ENCODE data around the gene SORCS2.

Gene SORCS2

DNA sequence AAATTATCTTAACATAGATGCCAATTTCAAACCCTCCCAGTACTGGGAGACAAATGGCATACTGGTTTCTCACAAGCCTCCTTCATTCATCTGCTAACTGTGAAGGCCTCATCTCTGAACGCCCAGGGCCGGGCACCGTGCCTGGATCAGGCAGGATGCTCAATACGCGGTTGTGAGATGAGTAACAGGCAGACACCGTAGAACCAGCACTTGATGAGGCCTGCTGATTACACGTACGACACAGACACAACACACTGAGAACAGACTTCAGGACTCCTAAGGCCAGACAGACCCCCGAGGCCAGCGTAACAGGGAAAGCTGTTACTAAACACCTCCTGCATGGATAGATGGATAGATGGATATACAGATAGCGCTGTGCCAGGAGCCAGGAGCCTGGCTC lies 592.7 kb downstream of the SORCS2 start:
- ATAC-seq (replicated peaks) (no peak), DNase-seq (no peak)
- Mint-ChIP-seq H3K36me3 (ENCODE audit: insufficient read depth) (peaks cover 7% of the 10 kb centered on the region), H3K4me1 (ENCODE audit: low read depth in 2 of 2) (peaks cover 17 to 27% of the 10 kb centered on the region in 2 donors), H3K9me3 (no peaks in the 10 kb centered on the region), H3K4me3 (no peak overlapping the region), H3K27ac (no peak overlapping the region), H3K27me3 (no peaks in the 10 kb centered on the region)

DNA sequence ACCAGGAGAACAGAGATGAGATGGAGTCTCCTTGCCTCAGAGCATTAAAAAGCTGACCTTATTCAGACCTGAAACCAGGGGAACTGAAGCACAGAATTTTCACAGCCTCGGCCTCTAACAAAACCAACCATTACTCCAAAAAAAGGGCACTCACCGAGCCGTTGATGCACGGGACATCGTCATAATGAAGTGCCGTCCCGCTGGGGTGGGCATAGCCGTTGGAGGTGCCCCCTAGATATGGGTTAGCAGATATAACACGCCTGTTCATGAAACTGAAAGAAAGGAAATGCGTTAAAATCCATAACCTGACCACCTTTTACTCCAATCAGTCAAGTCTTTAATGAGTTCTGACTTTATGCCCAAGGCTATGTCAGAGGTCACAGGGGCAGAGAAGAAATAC lies 593.7 kb downstream of the SORCS2 start:
- H3K36me3 Mint-ChIP-seq (ENCODE audit: insufficient read depth): peaks cover 7% of the 10 kb centered on the region
- H3K27ac Mint-ChIP-seq: no peak overlapping the region
- ATAC-seq (replicated peaks): no peak
- H3K27me3 Mint-ChIP-seq: no peaks in the 10 kb centered on the region
- H3K4me1 Mint-ChIP-seq (ENCODE audit: low read depth in 2 of 2): peaks cover 17 to 26% of the 10 kb centered on the region in 2 donors
- H3K9me3 Mint-ChIP-seq: no peaks in the 10 kb centered on the region
- no peak for DNase-seq
- no peak overlapping the region for H3K4me3 Mint-ChIP-seq

DNA sequence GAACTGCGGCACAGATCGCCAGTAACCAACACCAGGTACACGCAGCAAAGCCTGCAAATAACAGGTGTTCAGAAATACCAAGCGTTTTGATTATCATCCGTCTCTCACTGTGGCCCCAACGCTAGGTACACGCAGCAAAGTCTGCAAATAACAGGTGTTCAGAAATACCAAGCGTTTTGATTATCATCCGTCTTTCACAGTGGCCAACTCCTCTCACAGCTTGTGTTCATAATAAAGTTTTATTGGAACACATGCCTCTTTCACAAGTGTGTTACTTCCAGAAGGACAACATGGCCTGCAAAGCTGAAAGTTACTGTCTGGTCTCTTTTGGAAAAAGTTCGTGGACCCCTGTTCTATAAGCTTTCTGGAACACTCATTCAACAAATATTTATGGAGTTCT lies 594.2 kb downstream of the SORCS2 start:
- DNase-seq (no peak), ATAC-seq (replicated peaks) (no peak)
- Mint-ChIP-seq H3K9me3 (no peaks in the 10 kb centered on the region), H3K27ac (no peak overlapping the region), H3K27me3 (no peaks in the 10 kb centered on the region), H3K4me3 (no peak overlapping the region), H3K36me3 (ENCODE audit: insufficient read depth) (peaks cover 7% of the 10 kb centered on the region), H3K4me1 (ENCODE audit: low read depth in 2 of 2) (peaks cover 12 to 21% of the 10 kb centered on the region in 2 donors)

DNA sequence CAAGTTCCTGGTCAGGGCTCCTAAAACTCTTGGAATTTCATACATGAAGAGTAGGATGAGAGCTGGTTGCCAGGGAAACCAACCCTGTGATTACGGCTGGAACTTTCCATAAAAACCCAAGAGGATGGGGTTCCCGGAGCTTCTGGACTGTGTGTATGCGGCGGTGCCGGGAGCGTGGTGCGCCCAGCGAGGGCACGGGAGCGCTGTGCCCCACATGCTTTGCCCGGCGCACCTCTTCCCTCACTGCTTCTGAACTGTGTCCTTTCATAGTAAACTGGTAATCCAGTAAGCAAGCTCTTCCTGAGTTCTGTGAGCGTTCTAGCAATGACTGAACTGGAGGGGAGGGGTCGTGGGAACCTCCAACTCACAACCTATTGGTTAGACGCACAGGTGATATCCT lies 594.7 kb downstream of the SORCS2 start:
- Mint-ChIP-seq H3K4me3 (no peak overlapping the region), H3K36me3 (ENCODE audit: insufficient read depth) (peaks cover 7% of the 10 kb centered on the region), H3K27me3 (no peaks in the 10 kb centered on the region), H3K4me1 (ENCODE audit: low read depth in 2 of 2) (peaks cover 8 to 16% of the 10 kb centered on the region in 2 donors), H3K27ac (no peak overlapping the region), H3K9me3 (no peaks in the 10 kb centered on the region)
- DNase-seq (no peak), ATAC-seq (replicated peaks) (no peak)

DNA sequence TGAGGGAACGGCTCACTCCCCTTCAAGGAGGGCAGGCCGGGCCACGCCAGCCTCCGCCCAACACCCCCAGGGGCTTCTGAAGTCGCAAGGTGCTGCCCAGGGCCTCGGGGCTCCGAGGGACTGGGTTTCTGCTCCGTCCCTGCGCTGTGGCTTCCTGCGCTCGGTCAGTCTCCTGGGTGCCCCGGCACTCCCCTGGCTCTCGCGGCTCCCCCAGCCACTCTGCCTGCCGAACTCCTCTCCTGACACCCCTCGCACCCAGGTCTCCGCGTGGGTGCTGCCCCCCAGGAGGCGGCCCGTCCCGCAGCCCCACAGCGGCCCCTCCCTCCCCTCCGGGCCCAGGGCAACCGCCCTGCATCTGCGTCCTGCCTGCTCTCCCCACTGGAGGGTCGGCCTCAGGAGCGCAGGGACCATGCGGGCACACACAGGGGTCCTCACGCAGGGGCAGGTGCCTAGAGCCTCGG lies 595.4 kb downstream of the SORCS2 start:
- Mint-ChIP-seq H3K4me3 (no peak overlapping the region), H3K36me3 (ENCODE audit: insufficient read depth) (peaks cover 7% of the 10 kb centered on the region), H3K27ac (no peak overlapping the region), H3K27me3 (no peaks in the 10 kb centered on the region), H3K4me1 (ENCODE audit: low read depth in 2 of 2) (peaks cover 6 to 9% of the 10 kb centered on the region in 2 donors), H3K9me3 (no peaks in the 10 kb centered on the region)
- ATAC-seq (replicated peaks): no peak
- no peak for DNase-seq

DNA sequence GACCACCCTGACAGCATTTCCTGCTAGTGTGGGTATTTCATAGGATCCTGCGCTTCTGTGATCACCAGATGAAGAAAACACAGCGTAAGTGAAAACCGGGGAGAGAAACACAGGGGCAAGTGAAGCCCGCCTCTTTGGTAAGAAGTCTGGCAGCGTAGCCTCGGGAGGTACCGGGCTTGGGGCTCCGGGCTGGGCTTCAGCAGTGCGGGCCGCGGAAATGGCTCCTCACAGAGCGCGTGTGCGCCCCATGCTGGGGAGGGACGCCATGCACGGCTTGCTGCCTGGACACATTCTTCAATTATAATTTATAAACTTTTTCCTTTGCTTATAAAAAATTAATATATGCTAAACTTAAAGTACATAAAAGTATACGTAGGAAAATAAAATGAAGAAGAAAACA lies 595.9 kb downstream of the SORCS2 start:
- ATAC-seq (replicated peaks) (no peak), DNase-seq (no peak)
- H3K9me3 Mint-ChIP-seq: no peaks in the 10 kb centered on the region
- no peak overlapping the region for H3K4me3 Mint-ChIP-seq
- H3K27me3 Mint-ChIP-seq: no peaks in the 10 kb centered on the region
- H3K27ac Mint-ChIP-seq: no peak overlapping the region
- peaks cover 6 to 7% of the 10 kb centered on the region in 2 donors for H3K4me1 Mint-ChIP-seq (ENCODE audit: low read depth in 2 of 2)
- peaks cover 4% of the 10 kb centered on the region for H3K36me3 Mint-ChIP-seq (ENCODE audit: insufficient read depth)

DNA sequence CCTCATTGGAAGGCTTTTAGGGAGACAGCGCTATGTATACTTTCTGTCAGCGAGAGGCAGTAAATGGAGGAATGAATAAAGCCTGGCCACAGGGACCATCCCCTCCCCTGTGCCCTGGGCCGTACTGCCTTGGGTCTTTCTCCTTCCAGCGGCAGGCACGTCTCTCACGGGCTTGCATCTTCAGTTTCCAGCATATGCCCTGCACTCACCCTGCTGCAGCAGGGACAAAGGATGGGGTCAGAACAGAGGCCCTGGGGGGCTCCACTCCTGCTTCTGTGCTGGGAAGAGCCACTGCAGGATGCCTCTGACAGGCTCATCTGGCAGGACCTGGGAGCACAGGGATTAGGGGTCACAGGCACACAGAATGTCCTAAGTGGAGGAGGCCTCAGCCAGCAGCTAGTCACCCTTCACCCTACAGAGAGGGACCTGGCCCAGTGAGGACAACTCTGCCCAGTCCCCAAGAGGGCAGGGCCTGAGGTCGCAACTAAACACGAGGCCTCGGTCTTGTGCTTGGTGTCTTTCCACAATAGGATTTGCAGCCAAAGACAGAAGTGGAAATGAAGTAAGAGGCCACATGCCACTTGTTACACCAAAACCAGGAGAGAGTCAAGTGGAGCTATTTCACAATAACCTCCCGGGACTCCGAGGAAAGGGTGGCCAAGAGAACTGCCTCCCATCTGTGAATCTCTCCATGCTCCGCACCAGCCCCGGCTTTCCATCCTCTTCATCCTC lies 596.5 kb downstream of the SORCS2 start:
- no peak overlapping the region for H3K4me3 Mint-ChIP-seq
- no peak overlapping the region for H3K27ac Mint-ChIP-seq
- peaks cover 3% of the 10 kb centered on the region for H3K36me3 Mint-ChIP-seq (ENCODE audit: insufficient read depth)
- H3K4me1 Mint-ChIP-seq (ENCODE audit: low read depth in 2 of 2): peaks cover under 1 to 2% of the 10 kb centered on the region in 2 donors
- H3K27me3 Mint-ChIP-seq: no peaks in the 10 kb centered on the region
- ATAC-seq (replicated peaks) (no peak), DNase-seq (no peak)
- H3K9me3 Mint-ChIP-seq: no peaks in the 10 kb centered on the region

DNA sequence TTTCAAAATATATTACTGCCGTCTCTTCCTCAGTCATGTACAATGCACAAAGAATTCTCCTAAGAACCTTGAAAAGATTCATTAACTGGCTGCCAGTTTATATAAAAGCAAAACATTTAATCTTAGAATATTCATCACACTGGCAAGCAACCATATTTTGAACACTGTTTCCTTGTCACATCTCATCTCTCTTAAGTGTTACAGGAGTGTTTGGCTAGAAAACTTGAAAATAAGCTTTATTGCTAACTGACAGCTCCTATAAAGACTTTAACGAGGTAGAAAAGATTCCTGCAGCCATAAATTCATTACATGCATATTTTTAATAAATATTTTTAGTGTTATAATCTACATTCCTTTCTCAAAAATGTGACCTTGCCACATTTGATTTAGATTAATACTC lies 597.7 kb downstream of the SORCS2 start:
- H3K4me3 Mint-ChIP-seq: no peak overlapping the region
- no peak for ATAC-seq (replicated peaks)
- H3K9me3 Mint-ChIP-seq: no peaks in the 10 kb centered on the region
- H3K27ac Mint-ChIP-seq: no peak overlapping the region
- H3K4me1 Mint-ChIP-seq (ENCODE audit: low read depth in 2 of 2): peaks cover 0 to 2% of the 10 kb centered on the region in 2 donors
- H3K27me3 Mint-ChIP-seq: no peaks in the 10 kb centered on the region
- peaks cover 3% of the 10 kb centered on the region for H3K36me3 Mint-ChIP-seq (ENCODE audit: insufficient read depth)
- DNase-seq: no peak

DNA sequence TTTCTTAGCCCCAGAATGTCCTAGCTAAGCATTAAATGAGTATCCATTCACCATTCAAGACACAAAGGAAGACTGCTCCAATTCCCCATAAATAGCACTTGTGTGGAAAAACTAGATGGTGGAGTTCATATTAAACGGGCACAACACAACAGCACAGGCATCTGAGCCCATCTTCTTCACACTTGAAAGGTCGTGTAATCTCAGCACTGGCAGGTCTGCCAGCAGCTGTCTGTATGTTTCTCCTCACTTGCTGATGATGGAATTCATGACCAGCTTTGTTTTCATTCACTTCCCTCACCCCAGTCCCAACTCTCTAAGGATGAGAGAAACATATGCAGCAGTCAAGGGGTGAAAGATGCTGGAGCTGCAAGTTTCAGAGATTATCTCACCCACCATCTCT lies 598.7 kb downstream of the SORCS2 start:
- Mint-ChIP-seq H3K27ac (no peak overlapping the region), H3K4me1 (ENCODE audit: low read depth in 2 of 2) (no peaks in the 10 kb centered on the region), H3K9me3 (no peaks in the 10 kb centered on the region), H3K27me3 (no peaks in the 10 kb centered on the region), H3K36me3 (ENCODE audit: insufficient read depth) (peaks cover 7% of the 10 kb centered on the region), H3K4me3 (no peak overlapping the region)
- ATAC-seq (replicated peaks): no peak
- no peak for DNase-seq
